Stimulated activated effector memory CD8-positive, alpha-beta T cell treated with anti-CD3 and anti-CD28 coated beads, Interleukin-12 subunit alpha, Interleukin-12 subunit beta, amount 100 ng/mL, for 72 hours (primary cell): ENCODE results near the gene HSD17B12.
"Not testable (repeated sequence)": the region's sequence is repeated elsewhere in the genome, so short reads cannot be mapped to it uniquely, and the experiment has no call there.

Experiments used
- ATAC-seq: fragments of 150-1000 bp; cut with Tn5 transposase; 2 replicates; pipeline ENCODE4 v1.10.0; 2021
- DNase-seq, 2 donors: peaks; one replicate each; pipeline ENCODE4 v3.0.0; 2021 to 2022; ENCODE audit warnings: low spot score in 2 of 2
- H3K27ac Mint-ChIP-seq: one replicate; pipeline ENCODE4 v1.8.0; 2022; ENCODE audit warnings: mild to moderate bottlenecking, mixed read lengths
- H3K36me3 Mint-ChIP-seq: one replicate; pipeline ENCODE4 v1.8.0; 2022; ENCODE audit warnings: mild to moderate bottlenecking, mixed read lengths
- H3K4me1 Mint-ChIP-seq: one replicate; pipeline ENCODE4 v1.8.0; 2022; ENCODE audit warnings: mixed read lengths
- H3K4me3 Mint-ChIP-seq: one replicate; pipeline ENCODE4 v1.8.0; 2022; ENCODE audit warnings: mild to moderate bottlenecking, mixed read lengths
- H3K9me3 Mint-ChIP-seq: one replicate; pipeline ENCODE4 v1.8.0; 2022; ENCODE audit warnings: mixed read lengths

HSD17B12 gene

DNA sequence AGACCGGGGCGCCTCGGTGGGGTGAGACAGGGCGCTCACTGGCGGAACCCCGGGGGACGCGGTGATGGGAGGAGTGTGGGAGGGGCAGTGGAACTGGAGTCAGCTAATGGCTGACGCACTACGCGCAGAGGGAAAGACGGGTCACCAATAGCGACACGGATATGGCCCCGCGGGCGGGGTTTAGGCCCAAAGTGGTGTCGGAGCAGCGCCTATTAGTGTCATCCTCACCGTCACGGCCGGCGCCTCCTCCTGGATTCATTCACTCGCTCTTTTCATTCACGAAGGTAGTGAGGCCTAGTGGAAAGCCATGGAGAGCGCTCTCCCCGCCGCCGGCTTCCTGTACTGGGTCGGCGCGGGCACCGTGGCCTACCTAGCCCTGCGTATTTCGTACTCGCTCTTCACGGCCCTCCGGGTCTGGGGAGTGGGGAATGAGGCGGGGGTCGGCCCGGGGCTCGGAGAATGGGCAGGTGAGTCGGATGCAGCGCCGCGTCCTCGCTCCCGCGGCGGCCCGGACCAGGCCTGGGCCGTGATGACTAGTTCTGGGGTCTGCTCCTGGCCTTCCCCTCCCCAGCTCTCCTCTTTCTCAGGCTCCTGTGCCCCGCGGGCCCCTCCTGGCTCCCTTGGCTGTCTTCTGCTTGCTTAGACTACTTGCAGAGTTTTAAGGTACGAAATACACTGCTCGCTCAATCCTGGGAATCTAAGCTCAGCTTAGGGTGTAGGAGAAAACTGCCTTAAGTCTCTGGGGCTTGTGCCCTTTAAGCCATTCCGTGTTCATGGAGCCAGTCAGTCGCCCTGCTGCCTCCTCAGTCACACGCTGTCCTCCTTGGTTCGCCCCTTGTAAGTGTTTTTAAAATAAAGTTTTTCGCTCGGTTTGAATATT, at the start of gene HSD17B12:
TSS of gene HSD17B12 (plus strand) at position 218 of the 880 bp plus-strand sequence. CDS start at position 308, 90 bp downstream.
- ATAC-seq: peak; percentile 98
- peaks cover 39% of the 10 kb centered on the region for H3K36me3 Mint-ChIP-seq
- peaks cover 4% of the 10 kb centered on the region for H3K9me3 Mint-ChIP-seq
- peak within 1 kb of the TSS; percentile 96 for H3K27ac Mint-ChIP-seq
- peak; percentile 90 to 98 for DNase-seq
- peak within 1 kb of the TSS; percentile 92 for H3K4me3 Mint-ChIP-seq
- peaks cover 24% of the 10 kb centered on the region for H3K4me1 Mint-ChIP-seq

DNA sequence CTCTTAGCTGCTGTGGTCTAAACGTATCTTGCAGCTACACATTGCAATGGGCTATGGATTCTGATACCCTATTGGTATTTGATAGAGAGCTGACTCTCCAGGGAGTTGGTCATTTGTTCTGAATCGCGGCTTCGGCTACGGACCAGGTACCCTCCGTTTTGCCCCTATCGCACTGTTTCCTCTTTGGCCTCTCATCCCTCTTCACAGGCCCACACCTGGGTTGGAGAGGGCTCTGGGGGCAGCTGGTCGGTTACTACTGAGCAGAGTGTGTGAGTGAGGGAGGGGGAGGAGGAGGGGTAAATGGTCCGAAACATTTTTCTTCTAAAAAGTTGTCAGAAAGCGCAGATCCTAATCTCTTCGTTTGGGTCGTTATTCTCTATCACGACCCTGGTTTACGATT, 48.8 kb upstream of the HSD17B12 start:
- Mint-ChIP-seq H3K9me3 (no peaks in the 10 kb centered on the region), H3K4me3 (no peak overlapping the region)
- no peak for DNase-seq

DNA sequence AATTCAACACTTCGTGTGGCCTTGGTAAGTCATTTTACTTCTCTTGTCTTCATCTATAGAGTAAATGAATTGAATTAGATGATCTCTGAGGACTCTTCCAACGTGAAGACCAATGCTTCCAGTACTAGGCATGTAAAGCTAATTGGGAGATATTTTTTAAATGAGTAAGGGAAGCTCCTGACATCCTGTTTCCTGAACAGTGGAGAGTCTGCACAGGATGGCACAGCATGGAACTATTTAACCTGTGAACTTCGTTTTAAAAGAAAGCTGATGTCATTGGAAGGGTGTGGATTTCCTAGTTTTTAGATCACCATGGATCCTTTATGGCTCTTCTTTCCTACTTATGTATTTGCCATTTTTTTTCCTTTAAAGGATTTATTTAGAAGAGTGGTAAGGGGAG, 48.4 kb upstream of the HSD17B12 start:
- H3K36me3 Mint-ChIP-seq: no peaks in the 10 kb centered on the region
- no peaks in the 10 kb centered on the region for H3K9me3 Mint-ChIP-seq
- no peak for ATAC-seq
- no peak overlapping the region for H3K27ac Mint-ChIP-seq
- H3K4me1 Mint-ChIP-seq: no peaks in the 10 kb centered on the region
- DNase-seq: no peak
- H3K4me3 Mint-ChIP-seq: no peak overlapping the region

More for the DNA sequence above, 48.8 kb upstream of the HSD17B12 start:
- ATAC-seq: no peak
- H3K4me1 Mint-ChIP-seq: no peaks in the 10 kb centered on the region
- H3K27ac Mint-ChIP-seq: no peak overlapping the region
- H3K36me3 Mint-ChIP-seq: no peaks in the 10 kb centered on the region

DNA sequence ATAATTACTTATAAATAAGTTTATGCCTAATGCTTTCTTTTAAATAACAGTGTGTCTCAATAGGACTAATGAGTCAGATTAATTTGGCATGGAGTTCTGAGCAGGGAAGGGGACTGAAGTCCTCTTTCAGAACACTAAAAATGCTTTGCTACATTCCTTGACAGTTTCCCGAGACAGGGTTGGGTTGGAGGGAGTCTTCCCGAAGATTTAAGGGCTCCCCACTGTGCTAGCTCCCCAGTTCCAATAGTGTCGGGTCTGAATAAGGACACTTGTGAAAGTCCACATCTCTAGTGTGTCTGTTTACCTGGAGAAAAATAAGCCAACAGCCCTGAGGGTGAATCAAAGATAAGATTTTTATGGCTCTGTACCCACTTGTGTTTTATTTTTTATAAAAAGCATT, 41.8 kb upstream of the HSD17B12 start:
- peaks cover 3% of the 10 kb centered on the region for H3K4me1 Mint-ChIP-seq
- H3K4me3 Mint-ChIP-seq: no peak overlapping the region
- H3K36me3 Mint-ChIP-seq: no peaks in the 10 kb centered on the region
- no peaks in the 10 kb centered on the region for H3K9me3 Mint-ChIP-seq
- no peak overlapping the region for H3K27ac Mint-ChIP-seq
- ATAC-seq (no peak), DNase-seq (no peak)

DNA sequence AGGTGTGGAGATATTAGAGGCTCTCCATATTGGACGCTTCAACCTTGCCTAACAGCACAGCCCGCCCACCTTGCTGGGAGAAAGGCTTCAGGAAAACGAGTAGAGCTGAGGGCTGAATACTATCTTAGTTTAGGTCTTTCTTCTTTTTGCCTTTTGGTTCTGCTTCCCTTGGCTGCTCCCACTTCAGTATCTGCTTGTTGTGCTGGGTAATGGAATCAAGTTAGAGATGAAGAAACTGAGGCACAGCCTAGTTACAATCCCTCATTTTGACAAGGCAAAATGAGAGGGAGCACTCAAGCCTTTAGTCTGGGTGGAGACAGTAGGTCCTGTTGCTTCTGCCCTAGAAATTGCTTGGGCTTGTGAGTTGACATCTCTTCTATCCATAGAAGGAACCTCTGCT, 41.3 kb upstream of the HSD17B12 start:
- Mint-ChIP-seq H3K9me3 (no peaks in the 10 kb centered on the region), H3K36me3 (peaks cover 3% of the 10 kb centered on the region), H3K4me3 (no peak overlapping the region), H3K27ac (no peak overlapping the region), H3K4me1 (peaks cover 7% of the 10 kb centered on the region)
- DNase-seq (no peak), ATAC-seq (no peak)

DNA sequence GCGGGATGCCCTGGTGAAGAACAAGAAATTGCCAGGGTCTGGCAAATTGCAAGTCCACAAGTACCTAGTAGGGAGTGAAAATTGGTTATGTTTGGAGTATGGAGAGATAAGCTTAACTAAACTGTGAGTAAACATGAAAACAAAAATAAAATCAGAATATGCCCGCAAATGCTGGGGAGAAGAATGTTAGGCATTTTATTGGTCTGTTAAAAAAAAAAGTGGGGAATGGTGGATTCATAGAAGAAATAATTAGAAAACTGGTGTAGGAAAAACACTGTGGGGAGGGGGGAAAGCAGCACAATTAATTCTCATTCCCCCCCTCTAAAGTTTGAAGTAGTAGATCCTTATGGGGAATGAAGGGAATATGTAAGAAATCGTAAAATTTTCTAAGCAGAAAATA, 40.6 kb upstream of the HSD17B12 start:
- H3K27ac Mint-ChIP-seq: no peak overlapping the region
- no peak overlapping the region for H3K4me3 Mint-ChIP-seq
- H3K9me3 Mint-ChIP-seq: no peaks in the 10 kb centered on the region
- DNase-seq: no peak
- peaks cover 9% of the 10 kb centered on the region for H3K36me3 Mint-ChIP-seq
- ATAC-seq: no peak
- peaks cover 13% of the 10 kb centered on the region for H3K4me1 Mint-ChIP-seq

DNA sequence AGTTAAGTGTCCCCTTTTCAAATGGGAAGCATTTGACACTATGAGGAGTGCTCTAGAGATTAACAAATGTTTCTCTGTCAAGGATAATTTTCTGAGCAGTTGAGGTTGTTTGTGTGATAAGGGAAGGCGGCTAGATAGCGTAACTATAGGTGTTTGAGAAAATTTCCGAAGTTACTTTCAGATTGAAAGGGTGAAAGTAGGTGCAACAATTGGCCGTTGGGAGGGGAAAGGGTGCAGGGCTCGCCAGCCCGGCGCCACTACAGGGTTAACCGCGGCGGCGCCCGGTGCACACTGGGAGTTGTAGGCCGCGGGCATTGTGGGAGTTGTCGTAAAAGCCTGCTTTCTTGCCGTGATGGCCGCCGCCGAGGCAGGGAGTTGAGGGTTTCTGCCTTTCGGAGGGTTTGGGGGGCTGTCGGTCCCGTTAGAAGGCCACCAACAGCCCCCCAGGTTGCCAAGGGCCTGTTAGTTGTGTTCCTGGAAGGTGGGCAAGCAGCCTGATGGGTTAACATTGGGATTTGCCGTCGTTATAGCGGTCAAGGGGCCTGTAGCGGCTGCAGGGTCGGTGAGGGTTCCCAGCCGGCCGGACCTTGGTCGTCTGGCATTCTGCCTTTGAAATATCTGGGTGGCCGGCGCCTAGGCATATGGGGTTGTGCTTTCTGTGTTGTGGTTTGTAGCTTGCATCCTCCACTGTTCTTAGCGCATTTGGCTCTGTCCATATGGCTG, 36.5 kb upstream of the HSD17B12 start:
- peak overlapping the region; percentile 90 for H3K4me3 Mint-ChIP-seq
- ATAC-seq (peak; percentile 100), DNase-seq (peak; percentile 75 to 91)
- H3K36me3 Mint-ChIP-seq: peaks cover 9% of the 10 kb centered on the region
- H3K9me3 Mint-ChIP-seq: no peaks in the 10 kb centered on the region
- H3K4me1 Mint-ChIP-seq: peaks cover 16% of the 10 kb centered on the region
- H3K27ac Mint-ChIP-seq: peak overlapping the region; percentile 96

DNA sequence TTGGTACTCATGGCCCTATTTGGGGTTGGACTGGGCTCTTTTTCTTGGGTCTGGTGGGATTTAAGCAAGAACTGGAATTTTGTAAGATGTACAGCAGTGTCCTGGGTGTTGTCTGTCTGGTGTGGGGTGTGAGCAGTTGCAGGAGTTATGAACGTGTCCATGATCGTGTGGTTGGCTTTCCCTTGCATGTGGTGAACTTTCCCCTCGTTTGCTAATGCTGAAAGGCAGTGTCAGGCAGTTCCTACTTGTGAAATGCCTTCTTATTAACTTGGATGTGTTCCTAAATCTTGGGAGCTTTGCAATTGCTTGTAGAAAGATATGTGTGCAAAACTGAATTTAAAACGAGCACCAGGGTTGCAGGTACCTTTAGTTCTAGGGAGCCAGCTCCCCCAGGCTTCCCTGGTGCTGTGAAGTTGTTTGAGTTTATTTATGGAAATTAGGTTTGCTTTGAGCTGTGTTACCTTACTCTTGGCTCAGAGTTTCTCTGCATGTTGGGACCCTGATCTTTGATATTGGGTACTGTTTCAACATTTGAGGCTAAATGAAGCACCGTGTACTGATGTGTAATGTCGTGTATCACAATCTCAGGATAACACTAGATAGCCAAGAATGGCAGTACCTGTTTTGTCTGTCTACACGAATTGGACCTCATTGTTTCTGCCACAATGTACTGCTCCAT, 35.8 kb upstream of the HSD17B12 start:
- DNase-seq (no peak), ATAC-seq (no peak)
- H3K27ac Mint-ChIP-seq: peak overlapping the region; percentile 96
- peak overlapping the region; percentile 90 for H3K4me3 Mint-ChIP-seq
- H3K4me1 Mint-ChIP-seq: peaks cover 16% of the 10 kb centered on the region
- H3K9me3 Mint-ChIP-seq: no peaks in the 10 kb centered on the region
- H3K36me3 Mint-ChIP-seq: peaks cover 9% of the 10 kb centered on the region

DNA sequence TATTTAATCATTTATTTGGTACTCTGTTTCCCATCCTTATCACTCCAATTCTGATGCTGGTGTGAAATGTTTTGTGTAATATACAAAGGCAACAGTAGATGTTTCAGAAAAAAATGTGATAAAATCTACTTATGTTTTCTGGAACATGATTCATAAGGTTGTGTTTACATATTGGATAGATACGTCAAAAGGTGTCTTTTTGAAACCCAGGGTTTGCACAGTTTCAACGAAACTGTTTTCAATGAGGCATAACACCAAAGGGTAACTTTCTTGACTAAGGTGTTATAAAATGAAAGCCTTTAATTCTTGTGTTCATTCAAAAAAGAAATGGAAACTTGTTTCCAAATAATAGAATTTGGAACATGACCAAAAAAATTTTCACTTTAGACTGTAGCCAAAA, 33.8 kb upstream of the HSD17B12 start:
- Mint-ChIP-seq H3K4me3 (no peak overlapping the region), H3K4me1 (peaks cover 16% of the 10 kb centered on the region), H3K9me3 (peaks cover 3% of the 10 kb centered on the region), H3K27ac (no peak overlapping the region), H3K36me3 (peaks cover 9% of the 10 kb centered on the region)
- DNase-seq: no peak
- no peak for ATAC-seq

DNA sequence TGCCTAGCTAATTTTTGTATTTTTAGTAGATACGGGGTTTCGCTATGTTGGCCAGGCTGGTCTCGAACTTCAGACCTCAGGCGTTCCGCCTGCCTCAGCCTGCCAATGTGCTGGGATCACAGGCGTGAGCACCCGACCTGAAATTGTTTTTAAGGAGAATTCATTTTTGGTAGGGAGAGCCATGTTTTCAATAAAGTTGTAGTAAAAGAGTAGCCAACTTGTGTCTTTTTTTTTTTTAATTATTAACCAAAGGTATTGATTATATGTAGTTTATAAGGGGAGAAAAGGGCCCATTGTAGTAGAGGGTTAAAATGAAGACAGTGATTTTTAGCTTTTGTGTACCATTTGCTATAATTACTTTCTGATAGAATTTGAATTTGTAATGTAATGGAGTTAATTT, 31.6 kb upstream of the HSD17B12 start:
- Mint-ChIP-seq H3K4me1 (peaks cover 12% of the 10 kb centered on the region), H3K4me3 (no peak overlapping the region), H3K36me3 (peaks cover 9% of the 10 kb centered on the region), H3K9me3 (peaks cover 3% of the 10 kb centered on the region), H3K27ac (no peak overlapping the region)
- no peak for DNase-seq
- no peak for ATAC-seq

DNA sequence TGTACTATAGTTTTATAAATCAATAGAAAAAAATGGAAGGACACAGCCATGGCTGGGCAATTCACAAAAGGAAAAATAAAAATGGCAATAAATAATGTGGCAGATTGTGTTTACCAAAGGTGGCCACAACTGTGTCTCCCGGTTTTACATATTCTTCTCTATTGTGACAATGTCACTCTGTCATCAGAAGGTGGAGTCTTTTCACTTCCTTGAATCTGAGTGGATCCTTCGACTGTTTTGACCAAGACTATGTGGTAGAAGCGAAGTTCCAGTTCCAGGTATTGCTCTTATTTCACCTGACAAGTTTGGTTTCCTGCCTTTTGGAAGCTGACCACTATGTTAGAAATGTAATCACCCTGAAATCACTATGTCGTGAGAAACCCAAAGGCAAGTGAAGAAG, 31.0 kb upstream of the HSD17B12 start:
- H3K4me1 Mint-ChIP-seq: peaks cover 7% of the 10 kb centered on the region
- H3K4me3 Mint-ChIP-seq: no peak overlapping the region
- H3K27ac Mint-ChIP-seq: no peak overlapping the region
- ATAC-seq (no peak), DNase-seq (no peak)
- peaks cover 3% of the 10 kb centered on the region for H3K36me3 Mint-ChIP-seq
- H3K9me3 Mint-ChIP-seq: peaks cover 3% of the 10 kb centered on the region

DNA sequence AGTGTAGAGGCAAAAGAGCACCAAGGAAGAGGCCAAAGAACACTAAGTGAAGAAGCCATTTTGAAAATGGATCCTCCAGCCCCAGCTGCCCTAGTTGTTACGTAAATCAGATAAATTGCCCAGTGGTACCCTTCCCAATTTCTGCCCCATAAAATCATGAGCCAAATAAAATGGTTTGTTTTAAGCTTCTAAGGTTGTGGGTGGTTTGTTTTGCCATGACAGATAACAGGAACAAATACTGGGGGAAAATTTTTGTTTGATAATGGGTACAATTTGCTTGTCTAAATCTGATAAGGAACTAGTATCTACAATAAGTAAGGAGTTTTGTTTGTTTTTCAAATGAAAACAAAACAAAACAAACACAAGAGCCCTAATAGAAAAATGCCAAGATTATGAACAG, 30.6 kb upstream of the HSD17B12 start:
- no peak overlapping the region for H3K27ac Mint-ChIP-seq
- H3K36me3 Mint-ChIP-seq: no peaks in the 10 kb centered on the region
- no peak for ATAC-seq
- peaks cover 3% of the 10 kb centered on the region for H3K4me1 Mint-ChIP-seq
- DNase-seq: no peak
- H3K4me3 Mint-ChIP-seq: no peak overlapping the region
- peaks cover 3% of the 10 kb centered on the region for H3K9me3 Mint-ChIP-seq

DNA sequence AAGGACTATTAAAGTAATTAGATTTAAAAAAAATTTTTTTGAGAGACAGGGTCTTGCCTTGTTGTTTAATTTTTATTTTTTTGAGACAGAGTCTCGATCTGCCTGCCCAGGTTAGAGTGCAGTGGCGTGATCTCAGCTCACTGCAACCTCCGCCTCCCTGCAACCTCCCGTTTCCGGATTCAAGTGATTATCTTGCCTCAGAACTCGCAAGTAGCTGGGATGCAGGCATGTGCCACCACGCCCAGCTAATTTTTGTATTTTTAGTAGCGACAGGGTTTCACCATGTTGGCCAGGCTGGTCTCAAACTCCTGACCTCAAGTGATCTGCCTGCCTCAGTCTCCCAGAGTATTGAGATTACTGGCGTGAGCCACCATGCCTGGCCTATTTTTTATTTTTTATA, 17.5 kb upstream of the HSD17B12 start:
- not testable (repeated sequence) for ATAC-seq, H3K4me3 Mint-ChIP-seq, H3K9me3 Mint-ChIP-seq, H3K4me1 Mint-ChIP-seq, H3K27ac Mint-ChIP-seq, H3K36me3 Mint-ChIP-seq, DNase-seq

DNA sequence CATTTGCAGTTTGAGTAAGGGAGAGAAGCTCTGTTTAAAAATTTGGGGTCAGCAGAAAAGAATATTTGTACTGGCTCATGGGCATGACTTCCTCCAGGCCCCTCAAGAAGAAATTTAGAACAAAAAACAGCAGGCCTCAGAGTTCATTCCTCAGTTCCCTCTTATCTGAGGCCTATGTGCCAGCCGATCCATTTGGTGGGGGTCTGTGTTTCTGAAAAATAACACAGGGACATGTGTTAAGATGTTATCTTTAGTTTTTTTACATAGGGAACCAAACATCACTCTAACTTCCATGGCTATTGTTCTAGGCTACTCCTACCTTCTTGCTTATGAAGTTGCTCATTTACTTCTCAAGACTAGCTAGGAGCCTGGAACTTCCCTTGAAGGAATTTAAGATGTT, 16.2 kb upstream of the HSD17B12 start:
- H3K4me3 Mint-ChIP-seq: no peak overlapping the region
- DNase-seq (no peak), ATAC-seq (no peak)
- H3K36me3 Mint-ChIP-seq: no peaks in the 10 kb centered on the region
- H3K9me3 Mint-ChIP-seq: no peaks in the 10 kb centered on the region
- no peaks in the 10 kb centered on the region for H3K4me1 Mint-ChIP-seq
- H3K27ac Mint-ChIP-seq: no peak overlapping the region

DNA sequence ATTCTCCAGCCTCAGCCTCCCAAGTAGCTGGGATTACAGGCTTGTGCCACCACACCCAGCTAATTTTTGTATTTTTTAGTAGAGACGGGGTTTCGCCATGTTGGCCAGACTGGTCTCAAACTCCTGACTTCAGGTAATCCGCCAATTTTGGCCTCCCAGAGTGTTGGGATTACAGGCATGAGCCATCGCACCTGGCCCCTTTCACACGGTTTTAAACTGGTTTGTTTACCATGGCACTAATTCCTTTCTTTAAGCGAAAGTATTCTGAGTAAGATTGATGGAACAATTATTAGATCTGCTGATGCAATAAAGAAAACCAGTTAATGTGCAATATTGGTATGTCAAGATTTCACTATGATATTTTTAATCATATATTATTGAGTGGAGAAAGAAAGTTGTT, 9.3 kb upstream of the HSD17B12 start:
- H3K36me3 Mint-ChIP-seq, H3K4me3 Mint-ChIP-seq, H3K27ac Mint-ChIP-seq, H3K4me1 Mint-ChIP-seq, DNase-seq, ATAC-seq, H3K9me3 Mint-ChIP-seq: not testable (repeated sequence)
